K562 (cell line): ENCODE data around the gene EIPR1. TPM values are rescaled to one million over a fixed set of nuclear protein-coding genes. Genes with fewer than 3 reads are reported as not detected.

Experiments
- ATAC-seq: fragments of 200-7000 bp; cut with Tn5 transposase; 3 replicates; pipeline ENCODE4 v1.9.1; 2020; ENCODE audit warnings: moderate library complexity
- BruUV-seq: library from RNA; stranded (reverse); fragments of 400-500 nt; replicated peaks from 2 replicates; lab custom pipeline; 2021; lab: Mats Ljungman, UMichigan
- CTCF ChIA-PET: fragments of 300-600 bp; formaldehyde crosslinking; extraction: SDS; loops from one replicate; lab custom pipeline; 2021; ENCODE audit warnings: low intra/inter-chr PET ratio; lab: Yijun Ruan, JAX
- POLR2A ChIA-PET: fragments of 300-600, 350-650 bp; sonication (Branson Sonifier 250); formaldehyde crosslinking; extraction: SDS; loops from one replicate; lab custom pipeline; 2021; ENCODE audit warnings: antibody characterized with exemption, inconsistent platforms; lab: Yijun Ruan, JAX
- DNase-seq, 4 experiments: peaks; one replicate each; pipeline versions ENCODE4 v3.0.0 to v3.0.0-alpha.2; 2011 to 2018; ENCODE audit warnings: low spot score in 3 of 4, mixed read lengths in 3 of 4; ENCODE audit errors: extremely low read depth in 1 of 4
- FAIRE-seq: peaks from 2 replicates; lab custom pipeline; 2011; peaks lifted over from hg19 to GRCh38; lab: Jason Lieb, UNC
- H2AFZ ChIP-seq: 2 replicates; pipeline ENCODE4 v1.6.0; 2011; ENCODE audit warnings: low read depth, low read length, control low read depth, inconsistent platforms
- H3K27ac ChIP-seq: fragments of 200-600 bp; 3 replicates; pipeline ENCODE4 v1.8.0; 2011; ENCODE audit warnings: low read depth, mild to moderate bottlenecking, control low read depth, inconsistent platforms, low read length, moderate library complexity, mixed read lengths; ENCODE audit errors: extremely low read depth
- H3K27me3 ChIP-seq, 2 experiments: fragments of 300-600 bp in 1 of 2; 2 replicates in 1 of 2; 3 replicates in 1 of 2; pipeline versions ENCODE4 v1.6.0 to v1.8.0; 2011; ENCODE audit warnings: inconsistent platforms in 2 of 2, low read length in 2 of 2, mild to moderate bottlenecking in 1 of 2, mixed read lengths in 1 of 2, moderate library complexity in 1 of 2; ENCODE audit not compliant: control insufficient read depth in 2 of 2, insufficient read depth in 2 of 2
- H3K36me3 ChIP-seq: fragments of 300-600 bp; 3 replicates; pipeline ENCODE4 v1.8.0; 2011; ENCODE audit warnings: mild to moderate bottlenecking, low read length, inconsistent platforms; ENCODE audit not compliant: control insufficient read depth, insufficient read depth
- H3K4me1 ChIP-seq, 2 experiments: fragments of 200-600 bp in 1 of 2; replicated peaks in 1 of 2; 2 replicates in 1 of 2; 3 replicates in 1 of 2; pipeline versions ENCODE4 v1.5.1 to v1.8.0; 2011; ENCODE audit warnings: inconsistent platforms in 2 of 2, low read length in 2 of 2, mild to moderate bottlenecking in 1 of 2, mixed read lengths in 1 of 2, moderate library complexity in 1 of 2; ENCODE audit not compliant: control insufficient read depth in 2 of 2, insufficient read depth in 2 of 2
- H3K4me2 ChIP-seq: 2 replicates; pipeline ENCODE4 v1.6.1; 2011; ENCODE audit warnings: low read length, control low read depth, inconsistent platforms, mixed read lengths; ENCODE audit not compliant: insufficient read depth
- H3K4me3 ChIP-seq: fragments of 200-600 bp; sonication (generic), shearing (Covaris generic); 2 replicates; pipeline ENCODE4 v1.5.1; 2016; ENCODE audit warnings: control low read depth, inconsistent platforms
- H3K79me2 ChIP-seq: fragments of 200-600 bp; 3 replicates; pipeline ENCODE4 v1.8.0; 2011; ENCODE audit warnings: low read length, inconsistent platforms; ENCODE audit not compliant: control insufficient read depth, insufficient read depth
- H3K9ac ChIP-seq, 2 experiments: 2 replicates each; pipeline versions ENCODE4 v1.6.0 to v1.6.1; 2011; ENCODE audit warnings: low read depth in 2 of 2, low read length in 2 of 2, control low read depth in 1 of 2, inconsistent platforms in 1 of 2, mild to moderate bottlenecking in 1 of 2, mixed read lengths in 1 of 2; ENCODE audit not compliant: insufficient read depth in 1 of 2
- H3K9me1 ChIP-seq: one replicate; pipeline ENCODE4 v1.6.0; 2011; ENCODE audit warnings: inconsistent platforms, mild to moderate bottlenecking, low read length, moderate library complexity; ENCODE audit not compliant: control insufficient read depth, insufficient read depth
- H3K9me3 ChIP-seq: replicated peaks from 2 replicates; pipeline ENCODE4 v1.5.1; 2011; ENCODE audit warnings: low read depth, low read length, inconsistent platforms; ENCODE audit not compliant: control insufficient read depth, insufficient read depth
- H4K20me1 ChIP-seq: replicated peaks from 2 replicates; pipeline ENCODE4 v1.6.1; 2011; ENCODE audit warnings: low read length, inconsistent platforms, mixed read lengths; ENCODE audit not compliant: control insufficient read depth, insufficient read depth
- CCNT2 ChIP-seq: IDR thresholded peaks from 2 replicates; pipeline ENCODE4 v1.6.1; 2011; ENCODE audit warnings: borderline replicate concordance, low read depth, mild to moderate bottlenecking, moderate library complexity, mixed read lengths, low read length; ENCODE audit not compliant: insufficient read length; ENCODE audit errors: extremely low read depth
- CHD2 ChIP-seq: IDR thresholded peaks from 2 replicates; pipeline ENCODE4 v1.6.1; 2011; ENCODE audit warnings: low read depth, low read length
- DMBX1 ChIP-seq: fragments of 250-450 bp; sonication (Bioruptor Pico); IDR thresholded peaks from 2 replicates; pipeline ENCODE4 v1.8.0; 2022; ENCODE audit warnings: inconsistent platforms, mild to moderate bottlenecking, moderate library complexity, borderline replicate concordance
- KDM2B ChIP-seq: fragments of 250-450 bp; sonication (Bioruptor Pico); IDR thresholded peaks from 2 replicates; pipeline ENCODE4 v1.8.0; 2021; ENCODE audit warnings: mild to moderate bottlenecking, moderate library complexity
- MTA3 ChIP-seq: fragments of 450-650 bp; formaldehyde crosslinking; IDR thresholded peaks from 2 replicates; pipeline ENCODE4 v1.6.1; 2017; ENCODE audit warnings: mild to moderate bottlenecking, borderline replicate concordance
- NFATC3 ChIP-seq: fragments of 450-650 bp; IDR thresholded peaks from 2 replicates; pipeline ENCODE4 v1.6.1; 2017; ENCODE audit warnings: mild to moderate bottlenecking
- NR0B1 ChIP-seq: fragments of 450-650 bp; IDR thresholded peaks from one replicate; pipeline ENCODE4 v1.6.1; 2018; ENCODE audit warnings: mild to moderate bottlenecking, moderate library complexity; ENCODE audit not compliant: partially characterized antibody
- OTX1 ChIP-seq: fragments of 450-650 bp; formaldehyde crosslinking; IDR thresholded peaks from 2 replicates; pipeline ENCODE4 v1.4.0; 2022; ENCODE audit warnings: mild to moderate bottlenecking
- POLR2AphosphoS2 ChIP-seq: IDR thresholded peaks from 2 replicates; pipeline ENCODE4 v1.6.1; 2012; ENCODE audit warnings: low read length, improper control_type of control experiment
- SMARCC2 ChIP-seq: fragments of 450-650 bp; IDR thresholded peaks from 2 replicates; pipeline ENCODE4 v1.6.1; 2017; ENCODE audit warnings: antibody characterized with exemption, moderate library complexity, mild to moderate bottlenecking, low read depth
- ZFX ChIP-seq: sonication (generic); formaldehyde crosslinking; IDR thresholded peaks from 2 replicates; pipeline ENCODE4 v1.8.0; 2022; ENCODE audit warnings: mild to moderate bottlenecking, missing genetic modification reagents, moderate library complexity
- ZNF143 ChIP-seq: sonication (generic); formaldehyde crosslinking; IDR thresholded peaks from 2 replicates; pipeline ENCODE4 v1.9.0; 2022; ENCODE audit warnings: mild to moderate bottlenecking, missing genetic modification reagents
- ZNF583 ChIP-seq: fragments of 250-450 bp; sonication (Bioruptor Pico); IDR thresholded peaks from 2 replicates; pipeline ENCODE4 v1.4.0; 2020
- WGBS: fragments of 100-300 bp; shearing (Covaris generic); methylation state at CpG from one replicate; pipeline ENCODE4 v1.1.6; 2016; ENCODE audit warnings: low coverage, mixed read lengths; ENCODE audit not compliant: insufficient coverage; ENCODE audit errors: missing lambda C conversion rate; 5-methylcytosine and 5-hydroxymethylcytosine counted together
- in situ Hi-C: fragments of 300-500 bp; cut with MboI; formaldehyde crosslinking; loops from 4 replicates; pipeline ENCODE4 v1.15.0; 2018; ENCODE audit warnings: inconsistent platforms, mixed read lengths
- intact Hi-C: fragments of 100-400 bp; cut with micrococcal nuclease; formaldehyde crosslinking; loops from 2 replicates; pipeline ENCODE4 v1.14.2; 2022
- polyA plus RNA-seq, 8 experiments: library from polyadenylated mRNA; depleted of rRNA in 4 of 8; stranded (reverse) in 5 of 8; unstranded in 3 of 8; fragments of >200 nt; fragmentation: Nextera tagmentation in 2 of 8; fragmentation: Illumina TruSeq in 1 of 8; extraction: Ambion mirVana in 2 of 8; extraction: Trizol in 1 of 8; gene quantifications; 2 replicates each; pipeline versions ENCODE4 v1.2.1 to v1.2.3, GENCODE V29; 2011 to 2014; ENCODE audit warnings: inconsistent platforms in 1 of 8, missing spikeins in 1 of 8
- total RNA-seq, 7 experiments: library from RNA; depleted of rRNA in 6 of 7; stranded (reverse); fragments of >200 nt in 6 of 7; fragmentation: Illumina TruSeq in 2 of 7; extraction: Trizol in 2 of 7; gene quantifications; 2 replicates each; pipeline versions ENCODE4 v1.2.1 to v1.2.3, GENCODE V29; 2011 to 2021; ENCODE audit warnings: low replicate concordance in 1 of 7
- TF ChIP-seq, protein P1 (sequence below): sonication (generic); formaldehyde crosslinking; IDR thresholded peaks from 2 replicates; pipeline ENCODE4 v1.8.1; 2023; ENCODE audit warnings: mild to moderate bottlenecking, missing genetic modification reagents

The EIPR1 gene
- total and polyA plus RNA-seq, 9 of the 15 experiments (the other 6 are each of a cell fraction or from before 2014, with no cell fraction given): 19.9 to 54.4 (median 35.9) TPM

DNA sequence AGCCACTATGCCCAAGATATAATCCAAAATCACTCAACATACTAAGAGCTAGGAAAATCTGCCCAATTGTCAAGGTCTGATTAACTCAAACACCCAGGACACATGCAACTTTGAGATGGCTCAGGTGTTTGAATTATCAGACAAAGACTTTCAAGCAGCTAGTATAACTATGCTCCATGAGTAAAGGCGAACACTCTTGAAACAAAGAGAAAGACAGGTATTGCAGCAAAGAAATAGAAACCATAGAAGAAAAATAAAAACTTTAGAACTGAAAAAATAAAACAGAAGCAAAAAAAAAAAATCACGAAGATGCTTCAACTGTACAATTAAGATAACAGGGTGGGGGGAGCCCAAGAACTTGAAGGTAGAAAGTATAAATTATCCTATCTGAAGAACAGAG, 214.2 kb downstream of the EIPR1 start:
- FAIRE-seq: no peak
- ChIA-PET POLR2A (no interaction called here), CTCF (no interaction called here)
- BruUV-seq: no TSS peak
- no peak for DNase-seq
- Histone ChIP-seq H3K4me1 (no peaks in the 10 kb centered on the region), H3K4me2 (no peak overlapping the region), H4K20me1 (peaks cover 2% of the 10 kb centered on the region; the same call in 1 of the 2 replicates), H3K36me3 (no peaks in the 10 kb centered on the region), H3K79me2 (no peaks in the 10 kb centered on the region), H3K9me3 (no peaks in the 10 kb centered on the region), H3K4me3 (no peak overlapping the region), H3K9me1 (peaks cover 3% of the 10 kb centered on the region), H3K27me3 (no peaks in the 10 kb centered on the region), H2AFZ (no peak overlapping the region), H3K9ac (no peak overlapping the region), H3K27ac (no peak overlapping the region)
- no peak for ATAC-seq
- in situ Hi-C loops (no loop called here), intact Hi-C loops (no loop called here)
- 19% methylated on average over 1 of the region's 2 CpGs for WGBS
- TF ChIP-seq SMARCC2 (no peak), ZNF583 (CRISPR knock-in tag) (peak; percentile 99)

- Histone ChIP-seq H4K20me1 (peaks cover 3% of the 10 kb centered on the region; the same call in 1 of the 2 replicates), H3K9ac (no peak overlapping the region), H3K79me2 (no peaks in the 10 kb centered on the region), H3K4me2 (no peak overlapping the region), H3K9me3 (no peaks in the 10 kb centered on the region), H3K27ac (no peak overlapping the region), H3K9me1 (peaks cover 3% of the 10 kb centered on the region), H3K36me3 (no peaks in the 10 kb centered on the region), H3K4me3 (no peak overlapping the region), H3K27me3 (no peaks in the 10 kb centered on the region), H2AFZ (no peak overlapping the region), H3K4me1 (no peaks in the 10 kb centered on the region)
- no peak for FAIRE-seq
- DNase-seq: no peak
- CTCF ChIA-PET: no interaction called here
- no peak for ATAC-seq
- in situ Hi-C loops (no loop called here), intact Hi-C loops (no loop called here)
- POLR2A ChIA-PET: interaction anchor here (0.6 kb wide), 1 partner anchor 26 kb away, joined by 4 read pairs; no protein-coding TSS in a partner anchor
- BruUV-seq: no TSS peak
- 58% methylated on average over 6 of the region's 6 CpGs for WGBS
- no peak for TF ChIP-seq DMBX1 (CRISPR knock-in tag)
- TF ChIP-seq, protein P1, sequence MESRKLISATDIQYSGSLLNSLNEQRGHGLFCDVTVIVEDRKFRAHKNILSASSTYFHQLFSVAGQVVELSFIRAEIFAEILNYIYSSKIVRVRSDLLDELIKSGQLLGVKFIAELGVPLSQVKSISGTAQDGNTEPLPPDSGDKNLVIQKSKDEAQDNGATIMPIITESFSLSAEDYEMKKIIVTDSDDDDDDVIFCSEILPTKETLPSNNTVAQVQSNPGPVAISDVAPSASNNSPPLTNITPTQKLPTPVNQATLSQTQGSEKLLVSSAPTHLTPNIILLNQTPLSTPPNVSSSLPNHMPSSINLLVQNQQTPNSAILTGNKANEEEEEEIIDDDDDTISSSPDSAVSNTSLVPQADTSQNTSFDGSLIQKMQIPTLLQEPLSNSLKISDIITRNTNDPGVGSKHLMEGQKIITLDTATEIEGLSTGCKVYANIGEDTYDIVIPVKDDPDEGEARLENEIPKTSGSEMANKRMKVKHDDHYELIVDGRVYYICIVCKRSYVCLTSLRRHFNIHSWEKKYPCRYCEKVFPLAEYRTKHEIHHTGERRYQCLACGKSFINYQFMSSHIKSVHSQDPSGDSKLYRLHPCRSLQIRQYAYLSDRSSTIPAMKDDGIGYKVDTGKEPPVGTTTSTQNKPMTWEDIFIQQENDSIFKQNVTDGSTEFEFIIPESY (CRISPR knock-in tag): no peak
- no peak for TF ChIP-seq CCNT2
- TF ChIP-seq NR0B1: no peak
- TF ChIP-seq CHD2: no peak
- no peak for TF ChIP-seq POLR2AphosphoS2
- TF ChIP-seq ZNF143 (CRISPR knock-in tag): no peak
- TF ChIP-seq OTX1 (CRISPR knock-in tag): no peak
- no peak for TF ChIP-seq MTA3
- TF ChIP-seq ZFX (CRISPR knock-in tag): no peak
- TF ChIP-seq NFATC3: no peak
- TF ChIP-seq KDM2B (CRISPR knock-in tag): no peak
Measured at GRCh38 chr2:3162442-3163077, 215.1 kb downstream of the EIPR1 start.
